Gastrocnemius medialis (tissue), 4 donors: ENCODE results near the gene POLA2. TPM values are rescaled to one million over a fixed set of nuclear protein-coding genes. Genes with fewer than 3 reads are reported as not detected.

Experiments used
- ATAC-seq, 2 donors: fragments of 150-250 bp; one replicate each; pipeline ENCODE4 v1.9.1; 2016
- DNase-seq, 2 donors: peaks; one replicate each; pipeline ENCODE4 v3.0.0-alpha.2; 2019
- H3K27ac ChIP-seq, 4 donors: fragments of 200-600 bp; sonication (generic); 1 replicate in 1 of 4; 2 replicates in 3 of 4; pipeline ENCODE4 v1.5.1; 2016 to 2018; ENCODE audit warnings: mild to moderate bottlenecking in 2 of 4, moderate library complexity in 1 of 4
- H3K27me3 ChIP-seq, 3 donors: fragments of 200-600 bp; sonication (generic) in 2 of 3; 1 replicate in 1 of 3; 2 replicates in 2 of 3; pipeline versions ENCODE4 v1.5.1 to v1.6.0; 2016 to 2019; ENCODE audit warnings: mild to moderate bottlenecking in 1 of 3, moderate library complexity in 1 of 3
- H3K36me3 ChIP-seq, 2 donors: fragments of 200-600 bp; sonication (generic) in 1 of 2; one replicate each; pipeline ENCODE4 v1.5.1; 2017 to 2018
- H3K4me1 ChIP-seq, 2 donors: fragments of 200-600 bp; sonication (generic) in 1 of 2; one replicate each; pipeline ENCODE4 v1.5.1; 2016 to 2017; ENCODE audit warnings: mild to moderate bottlenecking in 2 of 2
- H3K4me3 ChIP-seq, 4 donors: fragments of 200-600 bp; sonication (generic) in 3 of 4; 1 replicate in 1 of 4; 2 replicates in 3 of 4; pipeline ENCODE4 v1.5.1; 2016 to 2019; ENCODE audit warnings: mild to moderate bottlenecking in 2 of 4
- H3K9me3 ChIP-seq, 3 donors: fragments of 200-600 bp; sonication (generic) in 2 of 3; 1 replicate in 1 of 3; 2 replicates in 2 of 3; pipeline ENCODE4 v1.5.1; 2016 to 2019
- CTCF ChIP-seq, 5 experiments: fragments of 450-650 bp in 3 of 5; fragments of 200-600 bp in 2 of 5; sonication (generic) in 2 of 5; IDR thresholded peaks in 4 of 5; conservative IDR thresholded peaks in 1 of 5; 1 replicate in 4 of 5; 2 replicates in 1 of 5; pipeline ENCODE4 v1.5.1; 2016 to 2019; ENCODE audit warnings: antibody characterized with exemption in 5 of 5, mild to moderate bottlenecking in 3 of 5, moderate library complexity in 3 of 5
- POLR2A ChIP-seq, 2 donors: fragments of 450-650 bp; IDR thresholded peaks; one replicate each; pipeline ENCODE4 v1.6.1; 2017; ENCODE audit warnings: antibody characterized with exemption in 2 of 2, mild to moderate bottlenecking in 2 of 2, moderate library complexity in 2 of 2
- in situ Hi-C, 4 donors: fragments of 200-750 bp; cut with MboI; loops; one replicate each; pipeline versions ENCODE4 v1.15.0 to v1.8.0; 2017; ENCODE audit warnings: low sequenced_read_pairs in 4 of 4
- intact Hi-C: fragments of 100-400 bp; cut with DNase I; formaldehyde crosslinking; loops from one replicate; pipeline ENCODE4 v1.15.1; 2023; ENCODE audit warnings: low total_unique reads
- total RNA-seq, 4 donors: library from RNA; depleted of rRNA; stranded (reverse); fragments of >200 nt; gene quantifications; one replicate each; pipeline versions ENCODE4 v1.1.0 to v1.2.3, GENCODE V29; 2016

Gene POLA2
- total RNA-seq, 4 donors from 2014 or later: 2.9 to 9.2 (median 6.9) TPM

- Histone ChIP-seq H3K27ac (peak overlapping the region; percentile 73 to 79 (median 74)), H3K4me3 (peak overlapping the region in 3 of 4 donors; percentile 3 to 20 (median 6)), H3K27me3 (no peaks in the 10 kb centered on the region), H3K4me1 (peaks cover 32 to 39% of the 10 kb centered on the region in 2 donors), H3K36me3 (peaks cover 0 to 13% of the 10 kb centered on the region in 2 donors), H3K9me3 (no peaks in the 10 kb centered on the region)
- ATAC-seq: peak in 1 of 2 donors; percentile 25
- intact Hi-C loops (no loop called here), in situ Hi-C loops (no loop called here)
- no peak for TF ChIP-seq CTCF (IDR thresholded peaks at IDR 0.05 in 4 of 5, conservative IDR thresholded peaks at IDR 0.05 in 1 of 5)
- no peak for TF ChIP-seq POLR2A (IDR thresholded peaks at IDR 0.05)
- DNase-seq: no peak
Measured at GRCh38 chr11:65291613-65292012, 29.9 kb downstream of the POLA2 start.

DNA sequence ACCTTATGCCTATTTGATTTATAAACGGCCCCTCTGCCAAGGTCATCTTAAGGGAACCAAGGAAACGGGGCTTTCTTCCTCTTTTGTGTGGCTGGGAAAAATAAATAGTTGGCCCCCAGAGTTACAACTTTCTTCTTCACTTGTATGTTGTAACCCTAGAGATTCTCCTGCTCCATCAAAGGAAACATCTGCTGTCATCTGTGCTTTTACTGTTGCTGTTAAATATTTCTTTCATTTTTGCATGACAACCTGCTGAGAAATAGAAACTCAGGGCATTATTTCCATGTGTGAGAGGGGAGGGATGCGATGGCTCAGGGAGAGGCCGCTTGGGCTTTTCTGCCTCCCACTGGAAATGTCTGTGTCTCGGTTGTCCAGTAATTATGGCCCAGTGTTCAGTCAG lies 31.1 kb downstream of the POLA2 start:
- peaks cover 44 to 48% of the 10 kb centered on the region in 2 donors for H3K4me1 ChIP-seq
- no peaks in the 10 kb centered on the region for H3K9me3 ChIP-seq
- no peak overlapping the region for H3K4me3 ChIP-seq
- in situ Hi-C loops (no loop called here), intact Hi-C loops (no loop called here)
- TF ChIP-seq POLR2A (IDR thresholded peaks at IDR 0.05) (no peak), CTCF (IDR thresholded peaks at IDR 0.05 in 4 of 5, conservative IDR thresholded peaks at IDR 0.05 in 1 of 5) (no peak)
- H3K27ac ChIP-seq: peak overlapping the region; percentile 73 to 79 (median 74)
- H3K36me3 ChIP-seq: peaks cover 0 to 13% of the 10 kb centered on the region in 2 donors
- ATAC-seq: no peak
- no peak for DNase-seq
- no peaks in the 10 kb centered on the region for H3K27me3 ChIP-seq

GRCh38 chr11:65293909-65294381 lies 32.2 kb downstream of the POLA2 start:
- H3K4me3 ChIP-seq: no peak overlapping the region
- ATAC-seq: peak; percentile 41 to 48

GRCh38 chr11:65295001-65295400 lies 33.2 kb downstream of the POLA2 start:
- H3K4me1 ChIP-seq: peaks cover 53 to 60% of the 10 kb centered on the region in 2 donors
- ATAC-seq (no peak), DNase-seq (no peak)
- in situ Hi-C loops (no loop called here), intact Hi-C loops (loop anchor here (2.0 kb wide), 1 partner anchor 20 kb away; the partner anchor contains the start of gene CDC42EP2)
- no peak overlapping the region for H3K4me3 ChIP-seq
- no peaks in the 10 kb centered on the region for H3K9me3 ChIP-seq
- H3K27ac ChIP-seq: peak overlapping the region; percentile 57 to 79 (median 74)
- H3K36me3 ChIP-seq: peaks cover 0 to 13% of the 10 kb centered on the region in 2 donors
- TF ChIP-seq CTCF (IDR thresholded peaks at IDR 0.05 in 4 of 5, conservative IDR thresholded peaks at IDR 0.05 in 1 of 5) (no peak), POLR2A (IDR thresholded peaks at IDR 0.05) (no peak)
- H3K27me3 ChIP-seq: no peaks in the 10 kb centered on the region

More at GRCh38 chr11:65293909-65294381, 32.2 kb downstream of the POLA2 start:
- in situ Hi-C loops (no loop called here), intact Hi-C loops (loop anchor here (2.0 kb wide), 1 partner anchor 21 kb away; the partner anchor contains the start of gene CDC42EP2)
- Histone ChIP-seq H3K9me3 (no peaks in the 10 kb centered on the region), H3K4me1 (peaks cover 55 to 58% of the 10 kb centered on the region in 2 donors), H3K27ac (peak overlapping the region; percentile 73 to 79 (median 74)), H3K36me3 (peaks cover 0 to 13% of the 10 kb centered on the region in 2 donors), H3K27me3 (no peaks in the 10 kb centered on the region)
- DNase-seq: peak; percentile 61 to 62
- no peak for TF ChIP-seq POLR2A (IDR thresholded peaks at IDR 0.05)
- TF ChIP-seq CTCF (IDR thresholded peaks at IDR 0.05 in 4 of 5, conservative IDR thresholded peaks at IDR 0.05 in 1 of 5): no peak
